Bronchial epithelial cell (primary cell): Measurements from ENCODE around the gene HTR2A. TPM values are rescaled to one million over a fixed set of nuclear protein-coding genes. Genes with fewer than 3 reads are reported as not detected.

ENCODE experiments used
- DNase-seq: peaks from one replicate; pipeline ENCODE4 v3.0.0-alpha.2; 2010; ENCODE audit warnings: low read depth
- FAIRE-seq: peaks from 2 replicates; lab custom pipeline; 2011; peaks lifted over from hg19 to GRCh38; lab: Jason Lieb, UNC
- H3K27me3 ChIP-seq: 2 replicates; pipeline ENCODE4 v1.5.1; 2011; ENCODE audit warnings: low read length; ENCODE audit not compliant: control insufficient read depth, insufficient read depth
- H3K36me3 ChIP-seq: 2 replicates; pipeline ENCODE4 v1.5.1; 2011; ENCODE audit warnings: low read length; ENCODE audit not compliant: control insufficient read depth, insufficient read depth
- H3K4me3 ChIP-seq: 2 replicates; pipeline ENCODE4 v1.5.1; 2011; ENCODE audit warnings: mild to moderate bottlenecking, low read depth, low read length, control low read depth
- total RNA-seq: library from RNA; depleted of rRNA; stranded (reverse); fragments of >200 nt; gene quantifications from 2 replicates; pipeline ENCODE4 v1.2.1, GENCODE V29; 2014
- TF ChIP-seq, protein P1 (sequence below): IDR thresholded peaks from 2 replicates; pipeline ENCODE4 v1.5.1; 2011; ENCODE audit warnings: mild to moderate bottlenecking, moderate library complexity, low read length, control low read depth, inconsistent platforms; ENCODE audit not compliant: insufficient read depth, severe bottlenecking

Gene HTR2A
- total RNA-seq, 1 donor from 2014 or later, result not detected

GRCh38 chr13:46894568-46894967 lies 2.3 kb downstream of the HTR2A start:
- DNase-seq (no peak), FAIRE-seq (no peak)
- Histone ChIP-seq H3K36me3 (no peaks in the 10 kb centered on the region), H3K27me3 (peaks cover 5% of the 10 kb centered on the region), H3K4me3 (no peak overlapping the region)
- TF ChIP-seq, protein P1, sequence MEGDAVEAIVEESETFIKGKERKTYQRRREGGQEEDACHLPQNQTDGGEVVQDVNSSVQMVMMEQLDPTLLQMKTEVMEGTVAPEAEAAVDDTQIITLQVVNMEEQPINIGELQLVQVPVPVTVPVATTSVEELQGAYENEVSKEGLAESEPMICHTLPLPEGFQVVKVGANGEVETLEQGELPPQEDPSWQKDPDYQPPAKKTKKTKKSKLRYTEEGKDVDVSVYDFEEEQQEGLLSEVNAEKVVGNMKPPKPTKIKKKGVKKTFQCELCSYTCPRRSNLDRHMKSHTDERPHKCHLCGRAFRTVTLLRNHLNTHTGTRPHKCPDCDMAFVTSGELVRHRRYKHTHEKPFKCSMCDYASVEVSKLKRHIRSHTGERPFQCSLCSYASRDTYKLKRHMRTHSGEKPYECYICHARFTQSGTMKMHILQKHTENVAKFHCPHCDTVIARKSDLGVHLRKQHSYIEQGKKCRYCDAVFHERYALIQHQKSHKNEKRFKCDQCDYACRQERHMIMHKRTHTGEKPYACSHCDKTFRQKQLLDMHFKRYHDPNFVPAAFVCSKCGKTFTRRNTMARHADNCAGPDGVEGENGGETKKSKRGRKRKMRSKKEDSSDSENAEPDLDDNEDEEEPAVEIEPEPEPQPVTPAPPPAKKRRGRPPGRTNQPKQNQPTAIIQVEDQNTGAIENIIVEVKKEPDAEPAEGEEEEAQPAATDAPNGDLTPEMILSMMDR, result no peak

DNA sequence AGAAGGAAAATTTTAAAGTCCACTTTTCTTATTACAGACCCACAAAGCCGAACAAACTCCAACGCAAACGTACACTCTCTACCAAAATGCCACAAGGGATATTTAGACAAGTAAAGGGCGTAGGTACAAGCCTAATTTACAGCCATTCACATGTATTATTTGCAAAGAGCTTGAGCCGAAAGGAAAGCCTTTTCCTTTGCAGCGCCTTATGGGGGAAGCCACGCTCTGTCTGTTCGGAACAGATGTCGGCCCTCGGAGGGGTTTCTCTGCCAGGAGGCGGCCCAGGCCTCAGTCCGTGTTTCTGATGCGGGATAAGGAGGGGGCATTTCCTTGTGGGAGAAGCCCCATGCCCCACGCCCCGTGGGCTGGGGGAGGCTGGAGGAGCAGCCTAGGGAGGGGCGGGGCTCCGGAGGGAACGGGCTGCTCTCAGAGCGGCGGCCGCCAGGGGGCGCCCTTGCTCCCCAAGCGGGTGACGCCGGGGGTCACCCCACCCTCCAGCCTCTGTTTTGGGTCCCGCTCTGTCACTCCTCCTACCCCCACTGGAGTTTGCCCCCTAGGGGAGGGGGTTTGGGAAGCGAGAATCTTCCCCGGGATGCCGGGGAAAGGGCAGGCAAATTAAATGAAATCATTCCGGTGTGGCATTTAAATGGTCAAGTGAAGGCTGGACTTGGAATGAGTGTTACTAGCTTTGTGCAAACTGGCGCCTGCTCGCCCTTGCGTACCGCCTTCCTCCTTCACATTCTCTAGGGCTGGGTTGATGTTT lies 2.9 kb downstream of the HTR2A start:
- DNase-seq (no peak), FAIRE-seq (no peak)
- H3K27me3 ChIP-seq, result peaks cover 5% of the 10 kb centered on the region
- peak overlapping the region; percentile 32 for H3K4me3 ChIP-seq
- TF ChIP-seq, protein P1, result peak; percentile 96
- H3K36me3 ChIP-seq, result no peaks in the 10 kb centered on the region

- TF ChIP-seq, protein P1, result no peak
- no peak for FAIRE-seq
- H3K36me3 ChIP-seq, result no peaks in the 10 kb centered on the region
- peaks cover 5% of the 10 kb centered on the region for H3K27me3 ChIP-seq
- DNase-seq, result no peak
- no peak overlapping the region for H3K4me3 ChIP-seq
Measured at GRCh38 chr13:46893221-46893740, 3.6 kb downstream of the HTR2A start.

- TF ChIP-seq, protein P1, result no peak
- DNase-seq, result peak; percentile 26
- FAIRE-seq, result no peak
- H3K27me3 ChIP-seq, result no peaks in the 10 kb centered on the region
- H3K36me3 ChIP-seq, result no peaks in the 10 kb centered on the region
- no peak overlapping the region for H3K4me3 ChIP-seq
Measured at GRCh38 chr13:46885018-46885417, 11.8 kb downstream of the HTR2A start.

DNA sequence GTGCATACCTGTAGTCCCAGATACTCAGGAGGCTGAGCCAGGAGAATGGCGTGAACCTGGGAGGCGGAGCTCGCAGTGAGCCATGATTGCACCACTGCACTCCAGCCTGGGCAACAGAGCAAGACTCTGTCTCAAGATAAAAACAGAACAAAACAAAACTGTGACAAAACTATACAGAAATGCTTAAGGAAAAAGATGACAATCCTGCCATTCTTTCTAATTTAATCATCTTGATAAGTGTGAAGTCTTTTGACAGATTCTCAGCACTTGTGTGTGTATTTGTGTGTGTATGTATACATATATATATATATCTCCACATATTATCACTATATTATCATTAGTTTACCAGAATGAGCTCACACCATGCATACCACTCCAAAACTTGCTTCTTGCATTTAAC lies 12.3 kb downstream of the HTR2A start:
- Histone ChIP-seq H3K27me3 (no peaks in the 10 kb centered on the region), H3K4me3 (no peak overlapping the region), H3K36me3 (no peaks in the 10 kb centered on the region)
- FAIRE-seq (no peak), DNase-seq (no peak)
- TF ChIP-seq, protein P1, result no peak
